Activated naive CD8-positive, alpha-beta T cell treated with anti-CD3 and anti-CD28 coated beads for 36 hours (primary cell): ENCODE measurements around the gene EHMT2. TPM values are rescaled to one million over a fixed set of nuclear protein-coding genes. Genes with fewer than 3 reads are reported as not detected.

Source experiments
- DNase-seq: peaks from one replicate; pipeline ENCODE4 v3.0.0; 2021
- H3K27ac Mint-ChIP-seq: one replicate; pipeline ENCODE4 v1.8.0; 2022; ENCODE audit warnings: mild to moderate bottlenecking, moderate library complexity, mixed read lengths
- H3K27me3 Mint-ChIP-seq: one replicate; pipeline ENCODE4 v1.8.0; 2022; ENCODE audit warnings: mild to moderate bottlenecking, mixed read lengths
- H3K36me3 Mint-ChIP-seq: one replicate; pipeline ENCODE4 v1.8.0; 2021; ENCODE audit warnings: mild to moderate bottlenecking, mixed read lengths
- H3K4me1 Mint-ChIP-seq: one replicate; pipeline ENCODE4 v1.8.0; 2021; ENCODE audit warnings: mixed read lengths
- H3K4me3 Mint-ChIP-seq: one replicate; pipeline ENCODE4 v1.8.0; 2022; ENCODE audit warnings: mild to moderate bottlenecking, moderate library complexity, mixed read lengths
- H3K9me3 Mint-ChIP-seq: one replicate; pipeline ENCODE4 v1.8.0; 2022; ENCODE audit warnings: mixed read lengths
- total RNA-seq, 2 experiments: library from RNA; stranded (reverse); gene quantifications; one replicate each; pipeline ENCODE4 v1.2.3, GENCODE V29; 2021

The EHMT2 gene
- total RNA-seq, 2 experiments from 2014 or later, result 63.4 to 64.0 TPM

- Mint-ChIP-seq H3K27me3 (peaks cover 13% of the 10 kb centered on the region), H3K9me3 (no peaks in the 10 kb centered on the region), H3K27ac (peak overlapping the region; percentile 95), H3K4me1 (peaks cover 35% of the 10 kb centered on the region), H3K36me3 (peaks cover 55% of the 10 kb centered on the region), H3K4me3 (peak overlapping the region; percentile 98)
- DNase-seq, result peak; percentile 76
These were observed 62.9 kb downstream of the EHMT2 start for GRCh38 chr6:31834367-31835250.

GRCh38 chr6:31831350-31832215 is 65.9 kb downstream of the EHMT2 start:
- H3K36me3 Mint-ChIP-seq, result peaks cover 25% of the 10 kb centered on the region
- no peaks in the 10 kb centered on the region for H3K9me3 Mint-ChIP-seq
- H3K4me3 Mint-ChIP-seq, result peak overlapping the region; percentile 90
- peaks cover 21% of the 10 kb centered on the region for H3K4me1 Mint-ChIP-seq
- H3K27me3 Mint-ChIP-seq, result peaks cover 14% of the 10 kb centered on the region
- H3K27ac Mint-ChIP-seq, result no peak overlapping the region
- DNase-seq, result no peak

DNA sequence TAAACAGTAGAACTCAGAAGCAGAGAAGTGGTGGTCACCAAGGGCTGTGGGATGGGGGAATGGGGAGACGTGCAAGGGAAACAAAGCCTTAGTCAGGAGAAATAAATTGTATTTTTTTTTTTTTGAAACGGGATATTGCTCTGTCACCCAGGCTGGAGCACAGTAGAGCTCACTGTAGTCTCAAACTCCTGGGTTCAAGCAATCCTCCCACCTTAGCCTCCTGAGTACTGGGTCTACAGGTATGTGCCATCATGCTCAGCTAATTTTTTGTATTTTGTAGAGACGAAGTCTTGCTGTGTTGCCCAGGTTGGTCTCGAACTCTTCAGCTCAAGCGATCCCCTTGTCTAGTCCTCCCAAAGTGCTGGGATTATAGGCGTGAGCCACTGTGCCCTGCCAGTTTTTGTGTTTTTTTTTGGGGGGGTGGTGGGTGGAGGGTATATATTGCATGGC is 66.6 kb downstream of the EHMT2 start:
- Mint-ChIP-seq H3K36me3 (peaks cover 18% of the 10 kb centered on the region), H3K27ac (peak overlapping the region; percentile 63), H3K4me3 (peak overlapping the region; percentile 90), H3K4me1 (peaks cover 24% of the 10 kb centered on the region), H3K27me3 (peaks cover 12% of the 10 kb centered on the region), H3K9me3 (no peaks in the 10 kb centered on the region)
- DNase-seq, result no peak

Other genes with a start within 250 kb of the EHMT2 start
- gene BAG6, start 245.0 kb downstream of the EHMT2 start, total RNA-seq, result 100 to 1,000 TPM; 244 to 246 TPM
- 1 to 10 TPM; 5.1 to 5.7 TPM for gene APOM, start 241.8 kb downstream of the EHMT2 start, total RNA-seq
- 10 to 100 TPM; 10.8 to 11.1 TPM for gene C6orf47, start 236.9 kb downstream of the EHMT2 start, total RNA-seq
- 10 to 100 TPM; 33.3 to 37.0 TPM for gene GPANK1, start 232.7 kb downstream of the EHMT2 start, total RNA-seq
- 100 to 1,000 TPM; 297 to 307 TPM for gene CSNK2B, start 231.6 kb downstream of the EHMT2 start, total RNA-seq
- 10 to 100 TPM; 17.6 to 21.4 TPM for gene LY6G5B, start 227.7 kb downstream of the EHMT2 start, total RNA-seq
- 1 to 10 TPM; 2.3 to 2.4 TPM for gene LY6G5C, start 216.6 kb downstream of the EHMT2 start, total RNA-seq
- gene ABHD16A, start 194.4 kb downstream of the EHMT2 start, total RNA-seq, result 10 to 100 TPM; 33.3 to 35.8 TPM
- gene LY6G6F, start 190.8 kb downstream of the EHMT2 start, total RNA-seq, result not detected
- gene LY6G6D, start 182.3 kb downstream of the EHMT2 start, total RNA-seq, result not detected
- gene LY6G6C, start 176.0 kb downstream of the EHMT2 start, total RNA-seq, result not detected
- gene MPIG6B, start 174.3 kb downstream of the EHMT2 start, total RNA-seq, result under 1 TPM; 0.16 to 0.56 TPM
- gene DDAH2, start 168.4 kb downstream of the EHMT2 start, total RNA-seq, result 1 to 10 TPM; 3.5 to 3.8 TPM
- 100 to 1,000 TPM; 328 to 329 TPM for gene CLIC1, start 161.2 kb downstream of the EHMT2 start, total RNA-seq
- gene MSH5, start 157.7 kb downstream of the EHMT2 start, total RNA-seq, result 10 to 100 TPM; 48.1 to 53.4 TPM
- 1 to 10 TPM; 7.6 to 9.5 TPM for gene SAPCD1, start 135.0 kb downstream of the EHMT2 start, total RNA-seq
- gene VWA7, start 120.4 kb downstream of the EHMT2 start, total RNA-seq, result 1 to 10 TPM; 1.6 to 1.7 TPM
- gene VARS1, start 101.9 kb downstream of the EHMT2 start, total RNA-seq, result 100 to 1,000 TPM; 176 to 181 TPM
- gene LSM2, start 90.7 kb downstream of the EHMT2 start, total RNA-seq, result 100 to 1,000 TPM; 145 TPM
- 1 to 10 TPM; 1.2 to 1.5 TPM for gene HSPA1L, start 82.4 kb downstream of the EHMT2 start, total RNA-seq
- gene HSPA1A, start 82.2 kb downstream of the EHMT2 start, total RNA-seq, result 10 to 100 TPM; 24.3 to 24.8 TPM
- gene HSPA1B, start 70.0 kb downstream of the EHMT2 start, total RNA-seq, result 10 to 100 TPM; 21.6 to 24.3 TPM
- 10 to 100 TPM; 12.4 to 12.9 TPM for gene NEU1, start 34.9 kb downstream of the EHMT2 start, total RNA-seq
- under 1 TPM in 1 of 2 experiments, not detected in 1; 0.30 TPM for gene SLC44A4, start 18.7 kb downstream of the EHMT2 start, total RNA-seq
- gene ZBTB12, start 4.4 kb upstream of the EHMT2 start, total RNA-seq, result 1 to 10 TPM; 3.1 to 3.2 TPM
- 1 to 10 TPM in 1 of 2 experiments, under 1 TPM in 1; 0.42 to 1.6 TPM for gene C2, start 30.0 kb upstream of the EHMT2 start, total RNA-seq
- gene CFB, start 48.4 kb upstream of the EHMT2 start, total RNA-seq, result under 1 TPM; 0.52 to 0.82 TPM
- 10 to 100 TPM; 73.8 to 75.5 TPM for gene NELFE, start 61.3 kb upstream of the EHMT2 start, total RNA-seq
- 10 to 100 TPM; 84.6 to 90.9 TPM for gene SKIC2, start 61.5 kb upstream of the EHMT2 start, total RNA-seq
- 10 to 100 TPM; 15.6 to 16.3 TPM for gene DXO, start 74.4 kb upstream of the EHMT2 start, total RNA-seq
- 1 to 10 TPM; 2.2 to 3.2 TPM for gene C4A, start 84.4 kb upstream of the EHMT2 start, total RNA-seq
- gene C4B, start 117.1 kb upstream of the EHMT2 start, total RNA-seq, result 1 to 10 TPM; 3.0 to 4.0 TPM
- gene CYP21A2, start 140.7 kb upstream of the EHMT2 start, total RNA-seq, result under 1 TPM in 1 of 2 experiments, not detected in 1; 0.12 TPM
- gene TNXB, start 211.6 kb upstream of the EHMT2 start, total RNA-seq, result 1 to 10 TPM in 1 of 2 experiments, under 1 TPM in 1; 0.43 to 1.2 TPM
- 10 to 100 TPM; 50.4 to 53.5 TPM for gene ATF6B, start 230.5 kb upstream of the EHMT2 start, total RNA-seq
- 1 to 10 TPM; 5.8 to 6.8 TPM for gene FKBPL, start 232.6 kb upstream of the EHMT2 start, total RNA-seq